HUES6 (cell line): Measurements from ENCODE around the gene EFNA3.
A peak's percentile ranks its signal among the peaks of the same experiment; 100 is the strongest.

Source experiments
- H3K27ac ChIP-seq: 2 replicates; pipeline ENCODE4 v1.7.0; 2013; ENCODE audit warnings: low read depth, mild to moderate bottlenecking, low read length, inconsistent platforms
- H3K27me3 ChIP-seq: 2 replicates; pipeline ENCODE4 v1.6.1; 2013; ENCODE audit warnings: low read length; ENCODE audit not compliant: control insufficient read depth, insufficient read depth
- H3K36me3 ChIP-seq: 2 replicates; pipeline ENCODE4 v1.6.1; 2013; ENCODE audit warnings: low read length; ENCODE audit not compliant: control insufficient read depth, insufficient read depth
- H3K4me1 ChIP-seq: 2 replicates; pipeline ENCODE4 v1.6.1; 2013; ENCODE audit warnings: low read length; ENCODE audit not compliant: control insufficient read depth, insufficient read depth
- H3K4me3 ChIP-seq: 2 replicates; pipeline ENCODE4 v1.5.1; 2013; ENCODE audit warnings: low read depth, low read length
- H3K9ac ChIP-seq: one replicate; pipeline ENCODE4 v1.6.1; 2013; ENCODE audit warnings: mild to moderate bottlenecking, low read length
- H3K9me3 ChIP-seq: 2 replicates; pipeline ENCODE4 v1.6.1; 2013; ENCODE audit warnings: low read depth, low read length; ENCODE audit not compliant: control insufficient read depth, insufficient read depth

Gene EFNA3

DNA sequence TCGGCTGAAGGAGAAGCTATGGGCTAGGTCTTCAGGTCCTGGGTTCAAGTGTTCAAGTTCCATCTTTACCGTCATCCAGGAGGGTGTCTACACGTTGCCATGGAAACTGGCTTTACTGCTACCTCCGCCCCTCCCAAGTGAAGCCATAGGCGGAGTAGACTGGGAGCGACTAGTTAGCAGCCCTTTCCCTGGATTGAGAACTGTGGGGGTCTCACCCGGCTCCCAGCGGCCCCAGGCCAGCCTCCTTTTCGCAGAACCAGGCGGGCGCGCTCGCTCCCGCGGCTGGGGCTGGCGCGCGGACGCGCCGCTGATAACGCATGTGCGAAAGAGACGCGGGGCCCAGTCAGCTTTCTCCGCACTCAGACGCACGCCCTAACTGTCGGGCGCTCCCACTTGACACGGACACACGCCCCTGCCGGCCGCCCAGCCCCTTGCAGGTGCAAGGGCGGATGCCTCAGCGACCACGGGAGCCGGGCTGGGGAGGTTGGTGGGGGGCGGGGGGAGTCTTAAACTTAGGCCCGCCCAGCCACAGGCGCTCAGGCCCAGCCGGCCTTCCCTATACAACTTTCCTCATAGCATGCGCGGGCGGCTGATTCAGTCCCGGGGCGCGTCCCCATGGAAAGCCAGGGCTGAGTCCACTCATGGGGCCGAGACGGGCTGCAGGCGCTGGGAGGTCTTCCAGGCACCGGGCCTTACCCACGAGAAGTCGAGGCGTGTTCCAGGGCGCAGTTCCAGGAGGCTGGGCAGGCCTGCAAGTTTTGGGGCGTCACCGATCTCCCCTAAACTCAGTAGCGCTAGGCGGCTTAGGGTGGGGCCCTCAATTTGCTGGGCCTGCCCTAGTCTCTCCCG lies 7.7 kb upstream of the EFNA3 start:
- Histone ChIP-seq H3K27me3 (peaks cover 40% of the 10 kb centered on the region), H3K4me3 (peak overlapping the region; percentile 81), H3K4me1 (peaks cover 47% of the 10 kb centered on the region), H3K9ac (peak overlapping the region; percentile 18), H3K36me3 (peaks cover 29% of the 10 kb centered on the region), H3K27ac (no peak overlapping the region; the same call in 1 of the 2 replicates), H3K9me3 (no peaks in the 10 kb centered on the region)

DNA sequence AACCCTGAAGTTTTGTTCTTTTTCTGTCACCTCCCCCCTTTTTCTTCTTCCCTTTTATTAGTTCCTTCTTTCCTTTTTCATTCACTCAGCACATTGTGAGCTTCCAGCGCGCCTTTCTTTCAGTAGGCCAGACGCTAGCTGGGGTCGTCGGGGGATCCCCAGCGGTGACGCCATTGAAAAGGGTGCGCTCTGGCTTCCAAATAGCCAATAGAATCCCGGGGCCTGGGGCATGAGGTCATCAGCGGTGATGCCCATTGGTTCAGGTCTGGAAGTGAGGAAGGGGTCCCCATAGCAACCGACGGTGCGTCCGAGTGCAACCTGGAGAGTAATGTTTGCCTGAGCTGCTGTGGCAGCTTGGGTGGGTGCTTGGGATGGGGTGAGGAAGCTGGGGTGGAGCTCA lies 6.9 kb upstream of the EFNA3 start:
- Histone ChIP-seq H3K9ac (peak overlapping the region; percentile 14), H3K27ac (no peak overlapping the region), H3K27me3 (peaks cover 40% of the 10 kb centered on the region), H3K9me3 (no peaks in the 10 kb centered on the region), H3K4me3 (peak overlapping the region; percentile 81), H3K4me1 (peaks cover 47% of the 10 kb centered on the region), H3K36me3 (peaks cover 23% of the 10 kb centered on the region)

DNA sequence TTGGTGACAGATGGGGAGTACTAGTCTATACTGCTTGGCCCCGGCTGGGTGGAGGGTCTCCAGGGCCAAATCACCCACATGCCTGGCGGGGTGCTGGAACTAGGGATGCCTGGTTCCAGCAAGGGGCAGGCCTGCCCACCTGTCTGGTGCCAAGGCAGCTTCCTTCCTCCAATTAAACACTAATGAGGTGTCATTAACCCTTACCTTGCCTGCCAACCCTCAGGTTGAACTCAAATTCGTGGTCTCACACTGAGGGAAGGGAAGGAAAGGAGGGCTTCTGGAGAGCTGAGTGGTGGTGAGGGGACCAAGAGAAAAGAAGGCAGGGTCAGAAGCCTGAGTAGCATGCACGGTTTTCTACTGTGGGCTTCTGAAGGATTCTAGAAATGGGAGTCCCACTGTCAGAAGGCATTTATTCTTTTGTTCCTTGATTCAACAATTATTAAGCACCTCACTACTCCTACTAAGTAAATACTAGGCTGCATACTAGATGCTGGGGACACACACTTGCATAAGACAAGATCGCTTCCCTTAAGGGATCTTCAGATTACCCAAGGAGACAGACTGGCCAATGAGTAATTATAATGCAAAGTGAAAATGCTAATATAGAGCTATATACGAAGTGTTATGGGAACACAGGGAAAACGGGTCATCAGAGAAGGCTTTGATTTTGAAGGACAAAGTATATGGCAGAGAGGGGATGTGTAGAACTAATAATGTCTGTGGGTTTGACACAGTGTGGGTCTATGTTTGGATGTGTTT lies 5.9 kb upstream of the EFNA3 start:
- H3K27ac ChIP-seq: no peak overlapping the region
- peaks cover 47% of the 10 kb centered on the region for H3K4me1 ChIP-seq
- peaks cover 45% of the 10 kb centered on the region for H3K27me3 ChIP-seq
- H3K36me3 ChIP-seq: peaks cover 16% of the 10 kb centered on the region
- H3K9ac ChIP-seq: no peak overlapping the region
- no peak overlapping the region for H3K4me3 ChIP-seq
- H3K9me3 ChIP-seq: no peaks in the 10 kb centered on the region

DNA sequence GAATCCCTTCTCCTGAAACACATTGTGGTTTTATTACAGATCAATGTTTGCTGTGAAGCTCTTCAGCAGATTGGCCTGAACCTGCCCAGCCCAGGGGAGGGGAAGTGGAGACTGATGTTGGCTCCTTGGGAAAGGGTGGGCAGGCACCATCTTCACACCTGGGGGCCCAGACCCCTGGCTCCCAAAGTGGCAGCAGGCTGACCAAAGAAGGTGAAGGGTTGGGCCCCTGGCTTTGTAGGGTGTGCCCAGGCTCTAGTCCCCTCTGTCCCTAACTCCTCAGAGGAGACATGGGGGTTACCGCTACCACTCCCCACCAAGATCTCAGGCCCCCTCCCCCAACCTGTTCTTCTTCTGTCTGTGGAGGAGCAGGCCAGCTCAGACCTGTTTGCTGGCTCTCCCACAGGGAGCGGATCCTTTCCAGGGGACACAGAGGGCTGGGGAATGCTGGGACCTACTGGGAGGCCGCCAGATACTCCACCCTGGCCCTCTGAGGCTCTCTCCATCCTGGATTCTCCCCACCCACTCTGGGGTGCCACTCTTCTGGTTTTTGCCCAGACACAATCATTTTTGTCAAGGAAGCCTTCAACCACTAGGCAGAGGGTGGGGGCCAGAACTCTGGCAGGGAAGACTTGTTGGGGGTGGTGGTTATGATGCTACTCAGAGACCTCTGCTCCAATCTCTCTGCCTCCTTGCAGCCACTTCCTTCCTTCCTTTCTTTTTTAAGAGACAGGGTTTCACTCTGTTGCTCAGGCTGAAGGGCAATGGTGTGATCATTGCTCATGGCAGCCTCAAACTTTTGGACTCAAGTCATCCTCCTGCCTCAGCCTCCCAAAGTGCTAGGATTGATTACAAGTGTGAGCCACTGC lies 5.0 kb upstream of the EFNA3 start:
- H3K27me3 ChIP-seq: peaks cover 54% of the 10 kb centered on the region
- H3K4me3 ChIP-seq: no peak overlapping the region
- H3K4me1 ChIP-seq: peaks cover 49% of the 10 kb centered on the region
- H3K36me3 ChIP-seq: peaks cover 10% of the 10 kb centered on the region
- no peak overlapping the region for H3K9ac ChIP-seq
- H3K27ac ChIP-seq: no peak overlapping the region
- H3K9me3 ChIP-seq: no peaks in the 10 kb centered on the region

DNA sequence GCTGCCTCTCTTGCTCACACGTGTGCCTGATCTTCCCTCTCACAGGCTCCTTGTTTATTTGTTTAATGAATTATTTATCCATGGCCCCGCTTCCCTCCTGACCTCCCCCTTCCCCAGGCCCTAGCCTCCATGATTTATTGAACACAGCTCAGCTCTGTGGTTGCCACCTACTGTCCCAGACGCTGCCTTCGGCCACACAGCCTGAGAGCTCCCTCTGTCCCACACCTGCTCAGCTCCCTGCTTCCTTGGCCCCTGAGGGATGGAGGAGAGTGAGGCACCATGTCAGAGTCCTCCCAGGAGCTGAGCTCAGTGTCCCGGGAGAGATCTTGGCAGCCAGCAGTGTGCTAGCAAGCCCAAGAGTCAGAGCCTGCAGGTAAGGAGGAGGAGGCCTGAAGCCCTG lies 3.1 kb upstream of the EFNA3 start:
- H3K36me3 ChIP-seq: no peaks in the 10 kb centered on the region
- peaks cover 70% of the 10 kb centered on the region for H3K27me3 ChIP-seq
- H3K9me3 ChIP-seq: no peaks in the 10 kb centered on the region
- H3K4me3 ChIP-seq: no peak overlapping the region
- H3K27ac ChIP-seq: no peak overlapping the region
- no peak overlapping the region for H3K9ac ChIP-seq
- peaks cover 41% of the 10 kb centered on the region for H3K4me1 ChIP-seq

DNA sequence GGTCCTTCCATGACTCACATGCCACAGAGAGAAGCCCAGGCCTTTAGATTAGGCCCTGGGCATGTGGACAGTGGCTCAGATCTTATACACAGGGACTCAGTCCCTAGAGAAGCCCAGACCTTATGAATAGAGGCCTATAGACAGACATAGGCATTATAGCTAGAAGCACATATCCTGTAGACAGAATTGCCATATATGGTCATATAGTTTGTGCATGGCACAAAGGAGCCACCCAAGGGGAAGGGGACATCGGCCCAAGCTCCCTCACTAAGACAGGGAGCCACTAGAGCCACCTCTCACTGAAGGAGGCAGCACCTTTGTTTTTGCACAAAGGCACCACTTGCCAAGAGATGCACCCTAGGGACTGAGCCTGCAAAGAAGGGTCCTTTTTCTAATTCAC lies 2.3 kb upstream of the EFNA3 start:
- Histone ChIP-seq H3K4me3 (no peak overlapping the region), H3K4me1 (peaks cover 42% of the 10 kb centered on the region), H3K27ac (no peak overlapping the region), H3K27me3 (peaks cover 73% of the 10 kb centered on the region), H3K9me3 (no peaks in the 10 kb centered on the region), H3K9ac (no peak overlapping the region), H3K36me3 (no peaks in the 10 kb centered on the region)

DNA sequence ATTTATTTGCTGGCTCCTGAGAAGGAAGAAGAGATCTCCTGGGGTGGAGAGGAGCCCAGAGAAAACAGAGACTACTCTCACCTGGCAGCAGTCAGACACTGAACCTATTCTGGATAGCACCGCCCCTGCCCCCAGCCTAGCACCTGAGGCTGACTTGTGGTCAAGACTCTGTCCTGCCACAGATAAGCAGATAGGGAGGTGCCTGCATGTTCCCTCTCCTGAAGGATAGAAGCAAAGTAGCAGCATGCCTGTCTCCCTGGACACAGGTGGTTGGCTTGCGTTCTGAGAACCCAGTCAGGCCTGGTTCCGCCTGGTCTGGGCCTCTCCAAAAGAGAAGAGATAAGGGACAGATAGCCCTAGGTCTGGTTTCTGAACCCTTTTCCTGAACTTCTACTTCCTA lies 1.3 kb upstream of the EFNA3 start:
- Histone ChIP-seq H3K4me3 (no peak overlapping the region), H3K36me3 (no peaks in the 10 kb centered on the region), H3K27ac (no peak overlapping the region), H3K4me1 (peaks cover 36% of the 10 kb centered on the region), H3K9me3 (no peaks in the 10 kb centered on the region), H3K27me3 (peaks cover 73% of the 10 kb centered on the region), H3K9ac (no peak overlapping the region)

DNA sequence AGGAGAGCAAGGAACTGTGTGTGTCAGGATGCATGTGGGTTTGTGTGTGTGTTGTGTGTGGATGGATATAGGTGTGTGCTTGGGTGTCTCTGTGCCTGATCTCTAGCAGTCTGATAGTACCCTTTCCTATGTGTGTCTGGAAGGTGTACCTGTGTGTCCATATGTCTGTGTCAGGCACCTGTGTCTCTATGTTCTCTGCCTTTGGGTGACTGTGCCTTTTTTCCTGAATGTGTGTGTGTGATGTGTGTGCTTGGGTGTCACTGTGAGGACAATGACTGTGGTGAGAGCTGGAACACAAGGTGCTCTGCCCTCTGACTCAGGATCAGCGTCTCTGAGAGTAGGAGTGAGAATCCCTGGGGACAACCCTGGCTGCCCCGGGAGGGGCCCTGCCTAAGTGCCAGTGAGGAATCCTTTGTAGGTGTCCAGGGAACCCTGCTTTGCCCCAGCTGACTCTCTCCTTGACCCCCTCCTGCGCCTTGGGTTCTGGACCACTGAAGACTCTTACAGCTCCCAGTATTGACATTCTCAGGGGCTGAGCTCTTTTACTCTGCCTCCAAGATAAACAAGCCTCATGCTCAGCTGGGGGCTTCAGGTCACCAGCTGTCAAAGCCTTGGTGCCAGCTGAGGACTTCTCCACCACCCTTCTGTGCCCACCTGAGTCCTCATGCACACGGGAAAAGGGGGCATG lies 735 bp upstream of the EFNA3 start:
- Histone ChIP-seq H3K4me1 (peaks cover 36% of the 10 kb centered on the region), H3K4me3 (peak overlapping the region; percentile 60), H3K36me3 (no peaks in the 10 kb centered on the region), H3K27me3 (peaks cover 73% of the 10 kb centered on the region), H3K9me3 (no peaks in the 10 kb centered on the region), H3K9ac (no peak overlapping the region), H3K27ac (no peak overlapping the region)

DNA sequence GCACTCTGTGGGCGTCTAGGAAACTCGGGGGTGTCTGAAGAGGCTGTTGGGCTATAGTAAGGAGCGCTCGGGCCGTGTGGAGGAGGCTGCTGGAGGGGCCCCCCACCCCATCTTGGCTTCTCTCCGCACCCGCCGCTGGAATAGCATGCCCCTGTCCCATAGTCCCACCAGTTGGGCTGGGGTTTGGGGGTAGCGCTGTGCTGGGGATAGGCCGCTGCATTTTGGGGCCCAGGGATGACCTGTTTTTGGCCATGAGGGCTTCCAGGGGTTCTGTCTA lies 511 bp downstream of the EFNA3 start:
- Histone ChIP-seq H3K27me3 (peaks cover 82% of the 10 kb centered on the region), H3K36me3 (no peaks in the 10 kb centered on the region), H3K4me1 (peaks cover 31% of the 10 kb centered on the region), H3K27ac (no peak overlapping the region), H3K9me3 (no peaks in the 10 kb centered on the region), H3K4me3 (peak overlapping the region; percentile 60), H3K9ac (no peak overlapping the region)

DNA sequence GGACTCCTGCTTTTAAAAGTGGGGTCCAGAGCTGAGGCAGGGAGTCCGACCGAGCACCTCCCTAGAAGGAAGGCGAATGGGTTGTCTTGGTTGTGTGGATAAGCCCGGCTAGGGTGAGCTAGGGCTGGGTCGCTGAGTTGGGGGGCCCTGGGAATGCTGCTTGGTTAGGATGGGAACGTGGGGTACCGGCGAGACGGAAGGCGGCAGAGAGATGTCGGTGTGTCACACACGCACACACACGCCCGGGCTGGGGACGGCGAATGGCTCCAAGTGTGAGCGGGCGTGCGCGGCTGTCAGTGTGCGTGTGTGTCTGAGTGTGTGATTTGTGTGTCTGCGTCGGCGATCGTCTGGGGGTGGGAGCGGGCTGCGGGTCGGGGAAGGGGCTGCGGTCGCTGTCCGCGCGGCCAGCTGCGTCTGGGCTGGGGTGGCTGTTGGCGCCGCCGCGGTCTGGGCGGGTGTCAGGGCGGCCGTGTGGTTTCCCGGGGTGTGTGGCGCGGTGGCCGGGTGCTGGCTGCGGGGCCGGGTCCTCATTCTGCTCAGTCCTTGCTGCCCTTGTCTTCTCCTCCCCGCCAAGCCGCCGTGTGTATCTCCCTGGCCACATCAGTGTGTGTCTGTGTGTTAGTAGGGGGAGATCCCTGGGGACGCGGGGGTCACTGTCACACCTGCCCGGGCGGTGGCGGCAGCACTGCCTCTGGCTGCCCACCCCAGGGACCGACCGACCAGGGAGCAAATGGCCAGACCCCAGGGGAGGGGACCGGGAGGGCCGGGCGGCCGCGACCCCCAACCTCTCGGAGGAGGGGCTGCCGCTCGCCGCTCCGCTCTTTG lies 1.1 kb downstream of the EFNA3 start:
- H3K4me3 ChIP-seq: peak overlapping the region; percentile 60
- H3K4me1 ChIP-seq: peaks cover 35% of the 10 kb centered on the region
- peak overlapping the region; percentile 21 for H3K9ac ChIP-seq
- H3K27ac ChIP-seq: no peak overlapping the region
- no peaks in the 10 kb centered on the region for H3K9me3 ChIP-seq
- no peaks in the 10 kb centered on the region for H3K36me3 ChIP-seq
- H3K27me3 ChIP-seq: peaks cover 84% of the 10 kb centered on the region
